SK-N-SH (cell line): ENCODE data around the gene SGCA. TPM values are rescaled to one million over a fixed set of nuclear protein-coding genes. Genes with fewer than 3 reads are reported as not detected.

Experiments used
- CTCF ChIA-PET: fragments of 300-600, 350-600 bp; formaldehyde crosslinking; extraction: SDS; loops from one replicate; lab custom pipeline; 2021; lab: Yijun Ruan, JAX
- POLR2A ChIA-PET: fragments of 350-600 bp; sonication (Branson Sonifier 250); formaldehyde crosslinking; extraction: SDS; loops from one replicate; lab custom pipeline; 2020; ENCODE audit warnings: antibody characterized with exemption, inconsistent platforms; lab: Yijun Ruan, JAX
- DNase-seq: peaks from one replicate; pipeline ENCODE4 v3.0.0; 2012
- H2AFZ ChIP-seq: fragments of 200-600 bp; sonication (generic); 2 replicates; pipeline ENCODE4 v1.8.1; 2016; ENCODE audit warnings: antibody characterized with exemption, mild to moderate bottlenecking, low read depth
- H3F3A ChIP-seq: fragments of 200-600 bp; sonication (generic); replicated peaks from 2 replicates; pipeline ENCODE3; 2016; ENCODE audit warnings: antibody characterized with exemption, mild to moderate bottlenecking; ENCODE audit not compliant: insufficient read depth
- H3K27ac ChIP-seq, 2 experiments: fragments of 200-500 bp in 1 of 2; fragments of 200-600 bp in 1 of 2; sonication (Bioruptor generic) in 1 of 2; sonication (generic), shearing (Covaris generic) in 1 of 2; 2 replicates each; pipeline versions ENCODE4 v1.5.1 to v1.6.1; 2014 to 2016; ENCODE audit warnings: low read depth in 2 of 2, inconsistent platforms in 1 of 2, low read length in 1 of 2, mild to moderate bottlenecking in 1 of 2, mixed read lengths in 1 of 2
- H3K27me3 ChIP-seq: fragments of 200-600 bp; sonication (generic), shearing (Covaris generic); 2 replicates; pipeline ENCODE4 v1.6.1; 2016; ENCODE audit warnings: mixed run types; ENCODE audit not compliant: insufficient read depth
- H3K36me3 ChIP-seq, 2 experiments: fragments of 200-500 bp in 1 of 2; fragments of 200-600 bp in 1 of 2; sonication (Bioruptor generic) in 1 of 2; sonication (generic) in 1 of 2; replicated peaks in 1 of 2; 2 replicates each; pipeline versions ENCODE3 to v1.5.1; 2014 to 2016; ENCODE audit warnings: low read length in 1 of 2, mild to moderate bottlenecking in 1 of 2; ENCODE audit not compliant: insufficient read depth in 2 of 2, control insufficient read depth in 1 of 2
- H3K4me1 ChIP-seq, 2 experiments: fragments of 200-500 bp in 1 of 2; fragments of 200-600 bp in 1 of 2; sonication (Bioruptor generic) in 1 of 2; sonication (generic), shearing (Covaris generic) in 1 of 2; 2 replicates each; pipeline versions ENCODE4 v1.5.1 to v1.6.1; 2014 to 2016; ENCODE audit warnings: low read depth in 1 of 2, low read length in 1 of 2, mixed run types in 1 of 2; ENCODE audit not compliant: insufficient read depth in 2 of 2, control insufficient read depth in 1 of 2
- H3K4me2 ChIP-seq: fragments of 200-600 bp; sonication (generic), shearing (Covaris generic); 2 replicates; pipeline ENCODE4 v1.6.1; 2017; ENCODE audit warnings: mixed run types
- H3K4me3 ChIP-seq, 2 experiments: fragments of 200-500 bp in 1 of 2; fragments of 200-600 bp in 1 of 2; sonication (Bioruptor generic) in 1 of 2; sonication (generic), shearing (Covaris generic) in 1 of 2; 2 replicates each; pipeline versions ENCODE4 v1.5.1 to v1.8.1; 2014 to 2016; ENCODE audit warnings: low read depth in 2 of 2, inconsistent platforms in 1 of 2, low read length in 1 of 2, mild to moderate bottlenecking in 1 of 2, mixed read lengths in 1 of 2, moderate library complexity in 1 of 2
- H3K79me2 ChIP-seq: fragments of 200-600 bp; sonication (generic); 2 replicates; pipeline ENCODE4 v1.8.1; 2017; ENCODE audit warnings: mild to moderate bottlenecking; ENCODE audit not compliant: insufficient read depth
- H3K9ac ChIP-seq: fragments of 200-600 bp; sonication (generic); 2 replicates; pipeline ENCODE4 v1.6.1; 2017; ENCODE audit warnings: mixed run types
- H3K9me2 ChIP-seq: fragments of 200-600 bp; sonication (generic); 2 replicates; pipeline ENCODE4 v1.6.1; 2017; ENCODE audit warnings: mixed run types
- H3K9me3 ChIP-seq: fragments of 200-600 bp; sonication (generic); 2 replicates; pipeline ENCODE4 v1.6.1; 2017; ENCODE audit warnings: mixed run types, mild to moderate bottlenecking, moderate library complexity
- H4K20me1 ChIP-seq: fragments of 200-600 bp; sonication (generic); 2 replicates; pipeline ENCODE4 v1.6.1; 2017; ENCODE audit warnings: mild to moderate bottlenecking, mixed run types; ENCODE audit not compliant: insufficient read depth
- CHD2 ChIP-seq: fragments of 150-350 bp; IDR thresholded peaks from 2 replicates; pipeline ENCODE4 v1.6.1; 2018; ENCODE audit warnings: low read length; ENCODE audit not compliant: partially characterized antibody
- EP300 ChIP-seq, 2 experiments: IDR thresholded peaks; 2 replicates each; pipeline versions ENCODE4 v1.4.0 to v1.6.1; 2012; ENCODE audit warnings: borderline replicate concordance in 1 of 2, low read depth in 1 of 2, low read length in 1 of 2
- EZH2phosphoT487 ChIP-seq: fragments of 200-600 bp; sonication (generic); IDR thresholded peaks from 2 replicates; pipeline ENCODE4 v1.6.1; 2017; ENCODE audit warnings: low read depth, mixed run types, mild to moderate bottlenecking, antibody characterized with exemption, moderate library complexity, borderline replicate concordance
- FOXJ3 ChIP-seq: sonication (generic); formaldehyde crosslinking; IDR thresholded peaks from 2 replicates; pipeline ENCODE4 v1.5.1; 2020; ENCODE audit warnings: mild to moderate bottlenecking, missing genetic modification reagents
- GABPA ChIP-seq: IDR thresholded peaks from 2 replicates; pipeline ENCODE4 v1.4.0; 2012; ENCODE audit warnings: low read depth, mild to moderate bottlenecking
- NFIC ChIP-seq: IDR thresholded peaks from 2 replicates; pipeline ENCODE4 v1.4.0; 2012; ENCODE audit warnings: borderline replicate concordance
- PBX3 ChIP-seq: IDR thresholded peaks from 2 replicates; pipeline ENCODE4; 2012
- RCOR1 ChIP-seq: fragments of 150-350 bp; IDR thresholded peaks from 2 replicates; pipeline ENCODE4 v1.6.1; 2017; ENCODE audit warnings: antibody characterized with exemption, low read length
- SIN3A ChIP-seq: IDR thresholded peaks from 2 replicates; pipeline ENCODE4 v1.6.1; 2012; ENCODE audit warnings: low read depth, mild to moderate bottlenecking, low read length, moderate library complexity, borderline replicate concordance
- WGBS: methylation state at CpG from one replicate; pipeline ENCODE4 v1.1.6; 2017; ENCODE audit warnings: low lambda C conversion rate; 5-methylcytosine and 5-hydroxymethylcytosine counted together
- polyA plus RNA-seq, 3 experiments: library from polyadenylated mRNA; depleted of rRNA; stranded (reverse); fragments of >200 nt; gene quantifications; 2 replicates each; pipeline ENCODE4 v1.2.3, GENCODE V29; 2012
- TF ChIP-seq, protein P1 (sequence below): fragments of 150-350 bp; IDR thresholded peaks from 2 replicates; pipeline ENCODE4 v1.6.1; 2016; ENCODE audit warnings: mild to moderate bottlenecking, low read depth, low read length
- TF ChIP-seq, protein P2 (sequence below): fragments of 200-600 bp; sonication (generic); IDR thresholded peaks from 2 replicates; pipeline ENCODE4 v1.6.1; 2017; ENCODE audit warnings: antibody characterized with exemption, mild to moderate bottlenecking, moderate library complexity
- TF ChIP-seq, protein P3 (sequence below): IDR thresholded peaks from 2 replicates; pipeline ENCODE4 v1.6.1; 2012; ENCODE audit warnings: mild to moderate bottlenecking, low read depth, low read length, moderate library complexity

Gene SGCA
- polyA plus RNA-seq, 1 of the 3 experiments (the other 2 are of a cell fraction) = not detected

DNA sequence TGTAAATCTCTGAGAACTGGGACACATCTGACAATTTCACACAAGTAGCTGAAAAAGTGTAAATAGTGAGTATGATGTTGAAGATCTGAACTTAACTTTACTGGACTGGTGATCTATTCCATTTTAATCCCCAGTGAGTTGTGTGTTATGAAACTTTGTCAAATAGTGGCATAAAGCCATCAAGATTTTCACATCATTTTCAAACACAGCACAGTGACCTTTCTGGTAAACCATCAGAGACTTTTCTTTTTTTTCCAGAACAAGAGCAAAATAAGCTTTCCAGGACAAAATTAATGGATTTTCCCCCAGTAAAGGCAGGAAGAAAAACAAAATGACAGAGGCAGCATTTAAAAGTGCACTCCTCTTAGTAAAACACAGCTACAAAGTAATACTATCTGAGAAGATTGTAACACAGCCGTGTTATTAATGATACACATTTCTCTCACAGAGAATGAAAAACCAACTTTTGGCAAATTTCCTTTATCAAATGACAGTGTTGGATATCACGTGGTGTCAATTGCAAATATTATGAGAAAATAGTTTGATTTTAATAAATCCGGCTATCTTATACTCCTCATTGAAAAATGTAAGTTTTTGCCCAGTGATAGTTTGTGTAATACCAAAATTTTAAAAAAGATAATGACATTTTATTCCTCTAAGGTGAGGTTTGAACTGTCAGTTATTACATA is 52.4 kb downstream of the SGCA start:
- H3K4me3 ChIP-seq = no peak overlapping the region
- 38% methylated on average over 3 of the region's 3 CpGs for WGBS
- ChIA-PET CTCF (interaction anchor here (0.7 to 25.6 kb wide), 7 partner anchors 9 to 261 kb away, joined by 3 to 2150 read pairs (median 3); partner anchors contain the start of genes COL1A1, LRRC59, SGCA and TMEM92), POLR2A (no interaction called here)
- H3F3A ChIP-seq = peaks cover 69% of the 10 kb centered on the region
- peak overlapping the region; percentile 81 for H3K9ac ChIP-seq
- no peaks in the 10 kb centered on the region for H3K79me2 ChIP-seq
- peaks cover 7 to 68% of the 10 kb centered on the region in 2 experiments for H3K4me1 ChIP-seq
- 0 out of 2 replicates have a peak, but pooled peaks have one; percentile 4 for TF ChIP-seq PBX3
- TF ChIP-seq EZH2phosphoT487 = no peak
- no peaks in the 10 kb centered on the region for H3K9me2 ChIP-seq
- H3K36me3 ChIP-seq = no peaks in the 10 kb centered on the region
- no peaks in the 10 kb centered on the region; the same call in 1 of the 2 replicates for H4K20me1 ChIP-seq
- H3K27me3 ChIP-seq = no peaks in the 10 kb centered on the region
- H2AFZ ChIP-seq = peak overlapping the region; percentile 13; the same call in 1 of the 2 replicates
- peak overlapping the region; percentile 76 for H3K4me2 ChIP-seq
- H3K27ac ChIP-seq = peak overlapping the region; percentile 80 to 100
- no peaks in the 10 kb centered on the region for H3K9me3 ChIP-seq
- DNase-seq = no peak

DNA sequence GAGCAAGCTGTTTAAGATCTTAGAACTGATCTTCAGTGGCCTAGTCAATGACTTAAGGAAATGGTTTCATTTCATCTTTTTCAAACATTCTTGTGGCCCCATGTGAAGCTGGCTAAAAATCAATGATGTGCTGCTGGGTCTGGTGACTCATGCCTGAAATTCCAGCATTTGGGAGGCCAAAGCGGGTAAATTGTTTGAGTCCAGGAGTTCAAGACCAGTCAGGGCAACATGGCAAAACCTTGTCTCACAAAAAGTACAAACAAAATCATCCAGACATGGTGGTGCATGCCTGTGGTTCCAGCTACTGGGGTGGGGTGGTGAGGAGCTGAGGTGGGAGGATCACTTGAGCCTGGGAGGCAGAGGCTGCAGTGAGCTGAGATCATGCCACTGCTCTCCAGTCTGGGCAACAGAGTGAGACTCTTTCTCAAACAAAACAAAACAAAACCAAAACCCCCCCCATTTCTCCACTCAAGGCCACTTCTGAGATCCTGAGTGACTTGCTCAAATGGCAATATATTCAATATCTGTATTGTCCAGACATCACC is 53.0 kb downstream of the SGCA start:
- Histone ChIP-seq H2AFZ (no peak overlapping the region), H3K36me3 (no peaks in the 10 kb centered on the region), H3K27me3 (no peaks in the 10 kb centered on the region), H3K79me2 (no peaks in the 10 kb centered on the region), H3F3A (peaks cover 75% of the 10 kb centered on the region), H3K9ac (peak overlapping the region; percentile 81), H3K27ac (peak overlapping the region; percentile 80 to 100; a peak in 3 of 4 replicates), H4K20me1 (no peaks in the 10 kb centered on the region; the same call in 1 of the 2 replicates), H3K4me3 (peak overlapping the region in 1 of 2 experiments; percentile 13; a peak in 1 of 4 replicates), H3K9me3 (no peaks in the 10 kb centered on the region), H3K4me1 (peaks cover 7 to 68% of the 10 kb centered on the region in 2 experiments), H3K9me2 (no peaks in the 10 kb centered on the region), H3K4me2 (peak overlapping the region; percentile 76)
- 16% methylated on average over 1 of the region's 1 CpG for WGBS
- POLR2A ChIA-PET = no interaction called here
- DNase-seq = no peak
- CTCF ChIA-PET = interaction anchor here (0.7 to 25.6 kb wide), 6 partner anchors 10 to 260 kb away, joined by 3 to 2150 read pairs (median 3); partner anchors contain the start of genes COL1A1, LRRC59 and TMEM92
- TF ChIP-seq GABPA (no peak), RCOR1 (no peak), CHD2 (no peak), EP300 (IDR thresholded peaks at IDR 0.05; ENCODE audit: borderline replicate concordance in 1 of 2, low read depth in 1 of 2, low read length in 1 of 2) (peak in 1 of 2 experiments; percentile 84; a peak in 2 of 4 replicates), PBX3 (peak; percentile 79), FOXJ3 (CRISPR knock-in tag) (no peak), EZH2phosphoT487 (no peak), SIN3A (peak; percentile 76; the same call in 1 of the 2 replicates), NFIC (peak; percentile 87)
- TF ChIP-seq, protein P1, sequence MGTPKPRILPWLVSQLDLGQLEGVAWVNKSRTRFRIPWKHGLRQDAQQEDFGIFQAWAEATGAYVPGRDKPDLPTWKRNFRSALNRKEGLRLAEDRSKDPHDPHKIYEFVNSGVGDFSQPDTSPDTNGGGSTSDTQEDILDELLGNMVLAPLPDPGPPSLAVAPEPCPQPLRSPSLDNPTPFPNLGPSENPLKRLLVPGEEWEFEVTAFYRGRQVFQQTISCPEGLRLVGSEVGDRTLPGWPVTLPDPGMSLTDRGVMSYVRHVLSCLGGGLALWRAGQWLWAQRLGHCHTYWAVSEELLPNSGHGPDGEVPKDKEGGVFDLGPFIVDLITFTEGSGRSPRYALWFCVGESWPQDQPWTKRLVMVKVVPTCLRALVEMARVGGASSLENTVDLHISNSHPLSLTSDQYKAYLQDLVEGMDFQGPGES = no peak
- TF ChIP-seq, protein P2, sequence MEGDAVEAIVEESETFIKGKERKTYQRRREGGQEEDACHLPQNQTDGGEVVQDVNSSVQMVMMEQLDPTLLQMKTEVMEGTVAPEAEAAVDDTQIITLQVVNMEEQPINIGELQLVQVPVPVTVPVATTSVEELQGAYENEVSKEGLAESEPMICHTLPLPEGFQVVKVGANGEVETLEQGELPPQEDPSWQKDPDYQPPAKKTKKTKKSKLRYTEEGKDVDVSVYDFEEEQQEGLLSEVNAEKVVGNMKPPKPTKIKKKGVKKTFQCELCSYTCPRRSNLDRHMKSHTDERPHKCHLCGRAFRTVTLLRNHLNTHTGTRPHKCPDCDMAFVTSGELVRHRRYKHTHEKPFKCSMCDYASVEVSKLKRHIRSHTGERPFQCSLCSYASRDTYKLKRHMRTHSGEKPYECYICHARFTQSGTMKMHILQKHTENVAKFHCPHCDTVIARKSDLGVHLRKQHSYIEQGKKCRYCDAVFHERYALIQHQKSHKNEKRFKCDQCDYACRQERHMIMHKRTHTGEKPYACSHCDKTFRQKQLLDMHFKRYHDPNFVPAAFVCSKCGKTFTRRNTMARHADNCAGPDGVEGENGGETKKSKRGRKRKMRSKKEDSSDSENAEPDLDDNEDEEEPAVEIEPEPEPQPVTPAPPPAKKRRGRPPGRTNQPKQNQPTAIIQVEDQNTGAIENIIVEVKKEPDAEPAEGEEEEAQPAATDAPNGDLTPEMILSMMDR = no peak
- TF ChIP-seq, protein P3, sequence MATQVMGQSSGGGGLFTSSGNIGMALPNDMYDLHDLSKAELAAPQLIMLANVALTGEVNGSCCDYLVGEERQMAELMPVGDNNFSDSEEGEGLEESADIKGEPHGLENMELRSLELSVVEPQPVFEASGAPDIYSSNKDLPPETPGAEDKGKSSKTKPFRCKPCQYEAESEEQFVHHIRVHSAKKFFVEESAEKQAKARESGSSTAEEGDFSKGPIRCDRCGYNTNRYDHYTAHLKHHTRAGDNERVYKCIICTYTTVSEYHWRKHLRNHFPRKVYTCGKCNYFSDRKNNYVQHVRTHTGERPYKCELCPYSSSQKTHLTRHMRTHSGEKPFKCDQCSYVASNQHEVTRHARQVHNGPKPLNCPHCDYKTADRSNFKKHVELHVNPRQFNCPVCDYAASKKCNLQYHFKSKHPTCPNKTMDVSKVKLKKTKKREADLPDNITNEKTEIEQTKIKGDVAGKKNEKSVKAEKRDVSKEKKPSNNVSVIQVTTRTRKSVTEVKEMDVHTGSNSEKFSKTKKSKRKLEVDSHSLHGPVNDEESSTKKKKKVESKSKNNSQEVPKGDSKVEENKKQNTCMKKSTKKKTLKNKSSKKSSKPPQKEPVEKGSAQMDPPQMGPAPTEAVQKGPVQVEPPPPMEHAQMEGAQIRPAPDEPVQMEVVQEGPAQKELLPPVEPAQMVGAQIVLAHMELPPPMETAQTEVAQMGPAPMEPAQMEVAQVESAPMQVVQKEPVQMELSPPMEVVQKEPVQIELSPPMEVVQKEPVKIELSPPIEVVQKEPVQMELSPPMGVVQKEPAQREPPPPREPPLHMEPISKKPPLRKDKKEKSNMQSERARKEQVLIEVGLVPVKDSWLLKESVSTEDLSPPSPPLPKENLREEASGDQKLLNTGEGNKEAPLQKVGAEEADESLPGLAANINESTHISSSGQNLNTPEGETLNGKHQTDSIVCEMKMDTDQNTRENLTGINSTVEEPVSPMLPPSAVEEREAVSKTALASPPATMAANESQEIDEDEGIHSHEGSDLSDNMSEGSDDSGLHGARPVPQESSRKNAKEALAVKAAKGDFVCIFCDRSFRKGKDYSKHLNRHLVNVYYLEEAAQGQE = peak; percentile 67; the same call in 1 of the 2 replicates
